SK-N-SH (cell line): ENCODE measurements around the gene CAPN5. TPM values are rescaled to one million over a fixed set of nuclear protein-coding genes. Genes with fewer than 3 reads are reported as not detected.

ENCODE experiments used
- CTCF ChIA-PET: fragments of 300-600, 350-600 bp; formaldehyde crosslinking; extraction: SDS; loops from one replicate; lab custom pipeline; 2021; lab: Yijun Ruan, JAX
- POLR2A ChIA-PET: fragments of 350-600 bp; sonication (Branson Sonifier 250); formaldehyde crosslinking; extraction: SDS; loops from one replicate; lab custom pipeline; 2020; ENCODE audit warnings: antibody characterized with exemption, inconsistent platforms; lab: Yijun Ruan, JAX
- DNase-seq: peaks from one replicate; pipeline ENCODE4 v3.0.0; 2012
- H2AFZ ChIP-seq: fragments of 200-600 bp; sonication (generic); 2 replicates; pipeline ENCODE4 v1.8.1; 2016; ENCODE audit warnings: antibody characterized with exemption, mild to moderate bottlenecking, low read depth
- H3F3A ChIP-seq: fragments of 200-600 bp; sonication (generic); replicated peaks from 2 replicates; pipeline ENCODE3; 2016; ENCODE audit warnings: antibody characterized with exemption, mild to moderate bottlenecking; ENCODE audit not compliant: insufficient read depth
- H3K27ac ChIP-seq, 2 experiments: fragments of 200-500 bp in 1 of 2; fragments of 200-600 bp in 1 of 2; sonication (Bioruptor generic) in 1 of 2; sonication (generic), shearing (Covaris generic) in 1 of 2; 2 replicates each; pipeline versions ENCODE4 v1.5.1 to v1.6.1; 2014 to 2016; ENCODE audit warnings: low read depth in 2 of 2, inconsistent platforms in 1 of 2, low read length in 1 of 2, mild to moderate bottlenecking in 1 of 2, mixed read lengths in 1 of 2
- H3K27me3 ChIP-seq: fragments of 200-600 bp; sonication (generic), shearing (Covaris generic); 2 replicates; pipeline ENCODE4 v1.6.1; 2016; ENCODE audit warnings: mixed run types; ENCODE audit not compliant: insufficient read depth
- H3K36me3 ChIP-seq, 2 experiments: fragments of 200-500 bp in 1 of 2; fragments of 200-600 bp in 1 of 2; sonication (Bioruptor generic) in 1 of 2; sonication (generic) in 1 of 2; replicated peaks in 1 of 2; 2 replicates each; pipeline versions ENCODE3 to v1.5.1; 2014 to 2016; ENCODE audit warnings: low read length in 1 of 2, mild to moderate bottlenecking in 1 of 2; ENCODE audit not compliant: insufficient read depth in 2 of 2, control insufficient read depth in 1 of 2
- H3K4me1 ChIP-seq, 2 experiments: fragments of 200-500 bp in 1 of 2; fragments of 200-600 bp in 1 of 2; sonication (Bioruptor generic) in 1 of 2; sonication (generic), shearing (Covaris generic) in 1 of 2; 2 replicates each; pipeline versions ENCODE4 v1.5.1 to v1.6.1; 2014 to 2016; ENCODE audit warnings: low read depth in 1 of 2, low read length in 1 of 2, mixed run types in 1 of 2; ENCODE audit not compliant: insufficient read depth in 2 of 2, control insufficient read depth in 1 of 2
- H3K4me2 ChIP-seq: fragments of 200-600 bp; sonication (generic), shearing (Covaris generic); 2 replicates; pipeline ENCODE4 v1.6.1; 2017; ENCODE audit warnings: mixed run types
- H3K4me3 ChIP-seq, 2 experiments: fragments of 200-500 bp in 1 of 2; fragments of 200-600 bp in 1 of 2; sonication (Bioruptor generic) in 1 of 2; sonication (generic), shearing (Covaris generic) in 1 of 2; 2 replicates each; pipeline versions ENCODE4 v1.5.1 to v1.8.1; 2014 to 2016; ENCODE audit warnings: low read depth in 2 of 2, inconsistent platforms in 1 of 2, low read length in 1 of 2, mild to moderate bottlenecking in 1 of 2, mixed read lengths in 1 of 2, moderate library complexity in 1 of 2
- H3K79me2 ChIP-seq: fragments of 200-600 bp; sonication (generic); 2 replicates; pipeline ENCODE4 v1.8.1; 2017; ENCODE audit warnings: mild to moderate bottlenecking; ENCODE audit not compliant: insufficient read depth
- H3K9ac ChIP-seq: fragments of 200-600 bp; sonication (generic); 2 replicates; pipeline ENCODE4 v1.6.1; 2017; ENCODE audit warnings: mixed run types
- H3K9me2 ChIP-seq: fragments of 200-600 bp; sonication (generic); 2 replicates; pipeline ENCODE4 v1.6.1; 2017; ENCODE audit warnings: mixed run types
- H3K9me3 ChIP-seq: fragments of 200-600 bp; sonication (generic); 2 replicates; pipeline ENCODE4 v1.6.1; 2017; ENCODE audit warnings: mixed run types, mild to moderate bottlenecking, moderate library complexity
- H4K20me1 ChIP-seq: fragments of 200-600 bp; sonication (generic); 2 replicates; pipeline ENCODE4 v1.6.1; 2017; ENCODE audit warnings: mild to moderate bottlenecking, mixed run types; ENCODE audit not compliant: insufficient read depth
- CTCF ChIP-seq: fragments of 200-600 bp; sonication (generic); IDR thresholded peaks from 2 replicates; pipeline ENCODE4 v1.6.1; 2017; ENCODE audit warnings: antibody characterized with exemption, mild to moderate bottlenecking, moderate library complexity
- ELF1 ChIP-seq: IDR thresholded peaks from 2 replicates; pipeline ENCODE4 v1.4.0; 2012
- EP300 ChIP-seq, 2 experiments: IDR thresholded peaks; 2 replicates each; pipeline versions ENCODE4 v1.4.0 to v1.6.1; 2012; ENCODE audit warnings: borderline replicate concordance in 1 of 2, low read depth in 1 of 2, low read length in 1 of 2
- EZH2phosphoT487 ChIP-seq: fragments of 200-600 bp; sonication (generic); IDR thresholded peaks from 2 replicates; pipeline ENCODE4 v1.6.1; 2017; ENCODE audit warnings: low read depth, mixed run types, mild to moderate bottlenecking, antibody characterized with exemption, moderate library complexity, borderline replicate concordance
- FOXJ3 ChIP-seq: sonication (generic); formaldehyde crosslinking; IDR thresholded peaks from 2 replicates; pipeline ENCODE4 v1.5.1; 2020; ENCODE audit warnings: mild to moderate bottlenecking, missing genetic modification reagents
- FOXM1 ChIP-seq: IDR thresholded peaks from 2 replicates; pipeline ENCODE4 v1.4.0; 2012; ENCODE audit warnings: low read depth, mild to moderate bottlenecking
- GATA2 ChIP-seq: sonication (generic); formaldehyde crosslinking; IDR thresholded peaks from 2 replicates; pipeline ENCODE4 v1.5.0; 2020; ENCODE audit warnings: mild to moderate bottlenecking, missing genetic modification reagents
- IRF3 ChIP-seq: fragments of 150-350 bp; IDR thresholded peaks from 2 replicates; pipeline ENCODE4 v1.6.1; 2016; ENCODE audit warnings: mild to moderate bottlenecking, low read depth, low read length
- MAX ChIP-seq: IDR thresholded peaks from 2 replicates; pipeline ENCODE4 v1.4.0; 2012; ENCODE audit warnings: low read depth
- MEF2A ChIP-seq: IDR thresholded peaks from 2 replicates; pipeline ENCODE4 v1.4.0; 2012; ENCODE audit warnings: low read depth, borderline replicate concordance
- MXI1 ChIP-seq: IDR thresholded peaks from 2 replicates; pipeline ENCODE4 v1.6.1; 2012; ENCODE audit warnings: mild to moderate bottlenecking, low read depth, low read length, improper control_type of control experiment
- NRF1 ChIP-seq: IDR thresholded peaks from 2 replicates; pipeline ENCODE4 v1.6.1; 2012; ENCODE audit warnings: low read depth, mild to moderate bottlenecking, low read length
- POLR2AphosphoS5 ChIP-seq: IDR thresholded peaks from 2 replicates; pipeline ENCODE4 v1.6.1; 2012; ENCODE audit warnings: low read depth, low read length
- RAD21 ChIP-seq: IDR thresholded peaks from 2 replicates; pipeline ENCODE4 v1.6.1; 2012; ENCODE audit warnings: mild to moderate bottlenecking, low read length
- SMC3 ChIP-seq: IDR thresholded peaks from 2 replicates; pipeline ENCODE4 v1.6.1; 2012; ENCODE audit warnings: low read depth, low read length, improper control_type of control experiment
- TCF12 ChIP-seq: IDR thresholded peaks from 2 replicates; pipeline ENCODE4 v1.4.0; 2012
- USF1 ChIP-seq: IDR thresholded peaks from 2 replicates; pipeline ENCODE4 v1.4.0; 2012; ENCODE audit warnings: low read depth, borderline replicate concordance
- USF2 ChIP-seq: fragments of 150-350 bp; IDR thresholded peaks from 2 replicates; pipeline ENCODE4 v1.6.1; 2017; ENCODE audit warnings: antibody characterized with exemption, low read length, low read depth, borderline replicate concordance
- YY1 ChIP-seq: IDR thresholded peaks from 2 replicates; pipeline ENCODE4 v1.4.0; 2012; ENCODE audit warnings: low read depth, mild to moderate bottlenecking
- ZBTB33 ChIP-seq: IDR thresholded peaks from 2 replicates; pipeline ENCODE4 v1.4.0; 2012; ENCODE audit warnings: low read depth, borderline replicate concordance
- WGBS: methylation state at CpG from one replicate; pipeline ENCODE4 v1.1.6; 2017; ENCODE audit warnings: low lambda C conversion rate; 5-methylcytosine and 5-hydroxymethylcytosine counted together
- polyA plus RNA-seq, 3 experiments: library from polyadenylated mRNA; depleted of rRNA; stranded (reverse); fragments of >200 nt; gene quantifications; 2 replicates each; pipeline ENCODE4 v1.2.3, GENCODE V29; 2012

Gene CAPN5
- polyA plus RNA-seq, 1 of the 3 experiments (the other 2 are of a cell fraction), result 33.1 TPM

- no peak for TF ChIP-seq IRF3
- TF ChIP-seq YY1, result no peak
- TF ChIP-seq RAD21, result no peak
- no peak for TF ChIP-seq GATA2 (CRISPR knock-in tag)
- no peak for TF ChIP-seq ELF1
- no peak for TF ChIP-seq POLR2AphosphoS5
Measured at GRCh38 chr11:77093056-77093891, 26.5 kb downstream of the CAPN5 start (continued).

- peaks cover 20% of the 10 kb centered on the region for H4K20me1 ChIP-seq
- H3K9ac ChIP-seq, result no peak overlapping the region
- peaks cover 3% of the 10 kb centered on the region in 2 experiments for H3K36me3 ChIP-seq
- H3K79me2 ChIP-seq, result 0 out of 2 replicates have a peak, but pooled peaks cover 11% of the 10 kb centered on the region
- TF ChIP-seq YY1 (no peak), ZBTB33 (no peak), CTCF (no peak), TCF12 (no peak), NRF1 (no peak), MXI1 (no peak), SMC3 (no peak), EZH2phosphoT487 (no peak), FOXJ3 (CRISPR knock-in tag) (no peak), IRF3 (no peak), USF2 (no peak), USF1 (no peak), FOXM1 (no peak), GATA2 (CRISPR knock-in tag) (no peak), MEF2A (no peak), MAX (no peak), EP300 (IDR thresholded peaks at IDR 0.05; ENCODE audit: borderline replicate concordance in 1 of 2, low read depth in 1 of 2, low read length in 1 of 2) (no peak)
- H3F3A ChIP-seq, result peaks cover 1% of the 10 kb centered on the region
- no peak overlapping the region; a peak in 1 of 4 replicates for H3K27ac ChIP-seq
- no peak overlapping the region for H2AFZ ChIP-seq
- no peak overlapping the region for H3K4me3 ChIP-seq
- no peaks in the 10 kb centered on the region for H3K9me2 ChIP-seq
- no peak for DNase-seq
- H3K9me3 ChIP-seq, result no peaks in the 10 kb centered on the region
- H3K4me2 ChIP-seq, result no peak overlapping the region
- WGBS, result 93% methylated on average over 3 of the region's 6 CpGs
- peaks cover 0 to 21% of the 10 kb centered on the region in 2 experiments; a peak in 1 of 4 replicates for H3K4me1 ChIP-seq
- ChIA-PET POLR2A (no interaction called here), CTCF (interaction anchor here (0.6 to 9.5 kb wide), 13 partner anchors 9 to 454 kb away, joined by 3 to 218 read pairs (median 5); partner anchors contain the start of gene OMP)
- no peaks in the 10 kb centered on the region for H3K27me3 ChIP-seq
Measured at GRCh38 chr11:77093987-77094840, 27.4 kb downstream of the CAPN5 start.
